ENCODE results near the gene TMA16.

- no peak for TF ChIP-seq CTCF (IDR thresholded peaks at IDR 0.05)
- TF ChIP-seq EZH2 (IDR thresholded peaks at IDR 0.05; ENCODE audit: borderline replicate concordance, insufficient read depth, low read depth, low read length, poor library complexity, severe bottlenecking), result no peak
Observed at GRCh38 chr4:163470391-163470790, 24.1 kb upstream of the TMA16 start.
